H1 (cell line): Measurements from ENCODE around the gene MAMSTR.

Experiments
- CTCF ChIP-seq, 3 experiments: IDR thresholded peaks; 1 replicate in 2 of 3; 2 replicates in 1 of 3; pipeline versions ENCODE4 v1.5.1 to v1.6.1; 2011; ENCODE audit warnings: low read length in 3 of 3, mild to moderate bottlenecking in 3 of 3, inconsistent platforms in 2 of 3, low read depth in 1 of 3, moderate library complexity in 1 of 3; ENCODE audit not compliant: insufficient read depth in 1 of 3; ENCODE audit errors: control extremely low read depth in 1 of 3
- EGR1 ChIP-seq: IDR thresholded peaks from 2 replicates; pipeline ENCODE4 v1.6.1; 2011; ENCODE audit warnings: low read depth, low read length, borderline replicate concordance
- HDAC6 ChIP-seq: IDR thresholded peaks from one replicate; pipeline ENCODE4 v1.7.1; 2012; ENCODE audit warnings: low read depth, mild to moderate bottlenecking, inconsistent platforms, low read length, moderate library complexity
- POLR2A ChIP-seq, 2 experiments: IDR thresholded peaks; 1 replicate in 1 of 2; 2 replicates in 1 of 2; pipeline ENCODE4 v1.6.1; 2011; ENCODE audit warnings: low read depth in 2 of 2, low read length in 2 of 2, mild to moderate bottlenecking in 2 of 2; ENCODE audit errors: control extremely low read depth in 1 of 2

GRCh38 chr19:48720251-48720612 is 707 bp upstream of the MAMSTR start:
- TF ChIP-seq HDAC6 (no peak), CTCF (IDR thresholded peaks at IDR 0.05; ENCODE audit: control extremely low read depth in 1 of 3, insufficient read depth in 1 of 3, low read depth in 1 of 3, low read length in 3 of 3) (no peak), EGR1 (no peak), POLR2A (IDR thresholded peaks at IDR 0.05; ENCODE audit: control extremely low read depth in 1 of 2, low read depth in 2 of 2, low read length in 2 of 2) (no peak)
